ENCODE results near the gene FGF18.

DNA sequence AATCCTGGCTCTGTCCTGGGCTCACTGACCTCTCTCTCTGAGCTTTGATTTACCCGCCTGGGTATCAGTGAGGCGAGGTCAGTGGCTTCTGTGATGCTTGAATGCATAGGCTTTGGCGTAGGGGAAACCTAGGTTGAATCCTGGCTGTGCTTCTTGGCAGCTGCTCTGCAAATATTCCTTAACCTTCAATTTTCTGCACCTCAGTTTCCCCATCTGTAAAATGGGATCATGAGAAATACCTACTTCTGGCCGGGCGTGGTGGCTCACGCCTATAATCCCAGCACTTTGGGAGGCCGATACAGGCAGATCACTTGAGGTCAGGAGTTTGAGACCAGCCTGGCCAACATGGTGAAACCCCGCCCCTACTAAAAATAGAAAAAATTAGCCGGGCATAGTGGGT, 7.2 kb downstream of the FGF18 start:
- TF ChIP-seq, protein P1, sequence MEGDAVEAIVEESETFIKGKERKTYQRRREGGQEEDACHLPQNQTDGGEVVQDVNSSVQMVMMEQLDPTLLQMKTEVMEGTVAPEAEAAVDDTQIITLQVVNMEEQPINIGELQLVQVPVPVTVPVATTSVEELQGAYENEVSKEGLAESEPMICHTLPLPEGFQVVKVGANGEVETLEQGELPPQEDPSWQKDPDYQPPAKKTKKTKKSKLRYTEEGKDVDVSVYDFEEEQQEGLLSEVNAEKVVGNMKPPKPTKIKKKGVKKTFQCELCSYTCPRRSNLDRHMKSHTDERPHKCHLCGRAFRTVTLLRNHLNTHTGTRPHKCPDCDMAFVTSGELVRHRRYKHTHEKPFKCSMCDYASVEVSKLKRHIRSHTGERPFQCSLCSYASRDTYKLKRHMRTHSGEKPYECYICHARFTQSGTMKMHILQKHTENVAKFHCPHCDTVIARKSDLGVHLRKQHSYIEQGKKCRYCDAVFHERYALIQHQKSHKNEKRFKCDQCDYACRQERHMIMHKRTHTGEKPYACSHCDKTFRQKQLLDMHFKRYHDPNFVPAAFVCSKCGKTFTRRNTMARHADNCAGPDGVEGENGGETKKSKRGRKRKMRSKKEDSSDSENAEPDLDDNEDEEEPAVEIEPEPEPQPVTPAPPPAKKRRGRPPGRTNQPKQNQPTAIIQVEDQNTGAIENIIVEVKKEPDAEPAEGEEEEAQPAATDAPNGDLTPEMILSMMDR (IDR thresholded peaks at IDR 0.05 in 4 of 5, conservative IDR thresholded peaks at IDR 0.05 in 1 of 5): no peak
- no peak for TF ChIP-seq POLR2A (IDR thresholded peaks at IDR 0.05)

Measured in gastrocnemius medialis (tissue), 4 donors.